ENCODE results near the gene AMDHD2.
A peak's percentile ranks its signal among the peaks of the same experiment; 100 is the strongest.

The AMDHD2 gene

GRCh38 chr16:2473999-2474876, 45.9 kb upstream of the AMDHD2 start:
- peak; percentile 54 for DNase-seq
- Histone ChIP-seq H4K8ac (ENCODE audit: low read length) (peak overlapping the region; percentile 88), H2BK12ac (ENCODE audit: low read length in 2 of 2) (peak overlapping the region in 1 of 2 experiments; percentile 88), H3K27me3 (ENCODE audit: control insufficient read depth in 1 of 2, insufficient read depth in 1 of 2, low read length in 2 of 2) (peaks cover 18 to 30% of the 10 kb centered on the region in 2 experiments), H3K4ac (ENCODE audit: low read depth in 1 of 2, low read length in 2 of 2) (peak overlapping the region; percentile 81 to 84), H2BK15ac (ENCODE audit: low read depth, poor library complexity, severe bottlenecking) (peak overlapping the region; percentile 86), H3K18ac (ENCODE audit: low read depth in 1 of 2, low read length in 2 of 2) (peak overlapping the region; percentile 75 to 99), H2AFZ (ENCODE audit: low read depth, low read length) (peak overlapping the region; percentile 72), H2BK5ac (ENCODE audit: low read depth, low read length, poor library complexity, severe bottlenecking) (no peak overlapping the region), H3K9me3 (ENCODE audit: control insufficient read depth, low read length) (no peaks in the 10 kb centered on the region), H3K9ac (ENCODE audit: low read length) (peak overlapping the region; percentile 84), H2BK120ac (ENCODE audit: low read depth, low read length) (peak overlapping the region; percentile 95), H3K4me1 (ENCODE audit: control insufficient read depth, insufficient read depth, low read depth, low read length) (peaks cover 47% of the 10 kb centered on the region), H3K14ac (ENCODE audit: low read length in 2 of 2) (peak overlapping the region in 1 of 2 experiments; percentile 98), H3K23ac (ENCODE audit: low read length in 2 of 2) (peak overlapping the region in 1 of 2 experiments; percentile 94), H3K27ac (ENCODE audit: low read length, poor library complexity, severe bottlenecking) (no peak overlapping the region), H3K79me1 (replicated peaks; ENCODE audit: low read length, poor library complexity, severe bottlenecking) (peaks cover 19% of the 10 kb centered on the region), H3K4me3 (ENCODE audit: insufficient read depth in 1 of 2, low read depth in 1 of 2, low read length in 2 of 2) (peak overlapping the region; percentile 77 to 83), H4K91ac (ENCODE audit: low read length) (peak overlapping the region; percentile 84), H3K36me3 (ENCODE audit: control insufficient read depth in 1 of 2, insufficient read depth in 2 of 2, low read depth in 1 of 2, low read length in 2 of 2) (peaks cover 0 to 6% of the 10 kb centered on the region in 2 experiments), H3K4me2 (ENCODE audit: low read length, poor library complexity, severe bottlenecking) (peak overlapping the region; percentile 91), H2AK5ac (ENCODE audit: low read length, severe bottlenecking) (no peak overlapping the region)
- WGBS = under 1% methylated on average over 83 of the region's 100 CpGs

DNA sequence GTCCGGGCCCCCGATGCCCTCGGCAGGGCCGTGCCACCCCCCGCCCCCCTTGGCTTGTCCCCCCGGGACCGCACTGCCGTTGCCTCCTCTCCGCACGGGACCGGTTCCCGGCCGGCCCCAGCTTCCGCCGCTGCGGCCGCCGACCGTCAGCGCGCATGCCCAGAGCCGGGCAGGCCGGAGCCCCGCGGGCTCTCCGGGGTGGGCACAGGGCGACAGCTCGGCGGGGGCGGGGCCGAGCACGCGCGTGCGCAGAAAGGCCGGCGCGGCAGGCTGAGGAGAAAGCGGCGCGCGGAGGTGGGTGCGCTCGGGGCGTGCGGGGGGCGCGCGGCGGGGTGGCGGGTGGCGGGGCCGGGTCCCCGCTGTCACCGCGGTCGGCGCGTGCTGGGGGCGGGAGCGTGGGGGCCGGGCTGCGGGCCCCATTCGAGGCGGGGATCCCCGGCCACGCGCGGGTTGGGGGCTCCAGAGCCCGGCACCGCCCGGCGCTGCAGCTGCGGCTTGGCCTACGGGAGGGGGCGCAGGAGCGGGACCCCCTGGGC, 45.2 kb upstream of the AMDHD2 start, which contains the start of gene TBC1D24:
TSS of gene TBC1D24 (plus strand) at position 251 of the 536 bp plus-strand sequence. CDS start 21,022 bp downstream, outside the sequence.
- peaks cover 11 to 25% of the 10 kb centered on the region in 2 experiments for H3K27me3 ChIP-seq (ENCODE audit: control insufficient read depth in 1 of 2, insufficient read depth in 1 of 2, low read length in 2 of 2)
- peak within 1 kb of the TSS; percentile 91 for H3K4me2 ChIP-seq (ENCODE audit: low read length, poor library complexity, severe bottlenecking)
- H2BK5ac ChIP-seq (ENCODE audit: low read depth, low read length, poor library complexity, severe bottlenecking) = no peak within 1 kb of the TSS
- H4K8ac ChIP-seq (ENCODE audit: low read length) = peak within 1 kb of the TSS; percentile 88
- peaks cover 45% of the 10 kb centered on the region for H3K4me1 ChIP-seq (ENCODE audit: control insufficient read depth, insufficient read depth, low read depth, low read length)
- WGBS = under 1% methylated on average over 34 of the region's 77 CpGs
- DNase-seq = peak; percentile 78
- peak within 1 kb of the TSS in 1 of 2 experiments; percentile 94 for H3K23ac ChIP-seq (ENCODE audit: low read length in 2 of 2)
- no peak within 1 kb of the TSS for H3K27ac ChIP-seq (ENCODE audit: low read length, poor library complexity, severe bottlenecking)
- H3K18ac ChIP-seq (ENCODE audit: low read depth in 1 of 2, low read length in 2 of 2) = peak within 1 kb of the TSS; percentile 75 to 99
- H3K9me3 ChIP-seq (ENCODE audit: control insufficient read depth, low read length) = no peaks in the 10 kb centered on the region
- H3K36me3 ChIP-seq (ENCODE audit: control insufficient read depth in 1 of 2, insufficient read depth in 2 of 2, low read depth in 1 of 2, low read length in 2 of 2) = peaks cover 0 to 10% of the 10 kb centered on the region in 2 experiments
- peak within 1 kb of the TSS; percentile 77 to 83 for H3K4me3 ChIP-seq (ENCODE audit: insufficient read depth in 1 of 2, low read depth in 1 of 2, low read length in 2 of 2)
- H2BK15ac ChIP-seq (ENCODE audit: low read depth, poor library complexity, severe bottlenecking) = peak within 1 kb of the TSS; percentile 87
- H2AFZ ChIP-seq (ENCODE audit: low read depth, low read length) = peak within 1 kb of the TSS; percentile 72
- H2BK120ac ChIP-seq (ENCODE audit: low read depth, low read length) = peak within 1 kb of the TSS; percentile 95
- H3K14ac ChIP-seq (ENCODE audit: low read length in 2 of 2) = peak within 1 kb of the TSS in 1 of 2 experiments; percentile 98
- H3K4ac ChIP-seq (ENCODE audit: low read depth in 1 of 2, low read length in 2 of 2) = peak within 1 kb of the TSS; percentile 81 to 84
- H2AK5ac ChIP-seq (ENCODE audit: low read length, severe bottlenecking) = no peak within 1 kb of the TSS
- H4K91ac ChIP-seq (ENCODE audit: low read length) = peak within 1 kb of the TSS; percentile 84
- H3K9ac ChIP-seq (ENCODE audit: low read length) = peak within 1 kb of the TSS; percentile 84
- peak within 1 kb of the TSS in 1 of 2 experiments; percentile 88 for H2BK12ac ChIP-seq (ENCODE audit: low read length in 2 of 2)
- H3K79me1 ChIP-seq (replicated peaks; ENCODE audit: low read length, poor library complexity, severe bottlenecking) = peaks cover 22% of the 10 kb centered on the region

- WGBS = 21% methylated on average over 44 of the region's 55 CpGs
- Histone ChIP-seq H2AK5ac (ENCODE audit: low read length, severe bottlenecking) (no peak overlapping the region), H3K27ac (ENCODE audit: low read length, poor library complexity, severe bottlenecking) (no peak overlapping the region), H3K4me1 (ENCODE audit: control insufficient read depth, insufficient read depth, low read depth, low read length) (peaks cover 41% of the 10 kb centered on the region), H3K4me3 (ENCODE audit: insufficient read depth in 1 of 2, low read depth in 1 of 2, low read length in 2 of 2) (peak overlapping the region; percentile 74 to 78), H2AFZ (ENCODE audit: low read depth, low read length) (peak overlapping the region; percentile 62), H3K14ac (ENCODE audit: low read length in 2 of 2) (peak overlapping the region in 1 of 2 experiments; percentile 53), H2BK5ac (ENCODE audit: low read depth, low read length, poor library complexity, severe bottlenecking) (no peak overlapping the region), H3K18ac (ENCODE audit: low read depth in 1 of 2, low read length in 2 of 2) (peak overlapping the region; percentile 53 to 83), H4K8ac (ENCODE audit: low read length) (no peak overlapping the region), H3K4ac (ENCODE audit: low read depth in 1 of 2, low read length in 2 of 2) (peak overlapping the region in 1 of 2 experiments; percentile 72), H3K4me2 (ENCODE audit: low read length, poor library complexity, severe bottlenecking) (peak overlapping the region; percentile 89), H2BK12ac (ENCODE audit: low read length in 2 of 2) (no peak overlapping the region), H3K36me3 (ENCODE audit: control insufficient read depth in 1 of 2, insufficient read depth in 2 of 2, low read depth in 1 of 2, low read length in 2 of 2) (peaks cover 0 to 10% of the 10 kb centered on the region in 2 experiments), H3K79me1 (replicated peaks; ENCODE audit: low read length, poor library complexity, severe bottlenecking) (peaks cover 24% of the 10 kb centered on the region), H3K9ac (ENCODE audit: low read length) (peak overlapping the region; percentile 71), H4K91ac (ENCODE audit: low read length) (no peak overlapping the region), H3K9me3 (ENCODE audit: control insufficient read depth, low read length) (no peaks in the 10 kb centered on the region), H2BK15ac (ENCODE audit: low read depth, poor library complexity, severe bottlenecking) (peak overlapping the region; percentile 87), H3K27me3 (ENCODE audit: control insufficient read depth in 1 of 2, insufficient read depth in 1 of 2, low read length in 2 of 2) (peaks cover 4 to 18% of the 10 kb centered on the region in 2 experiments), H2BK120ac (ENCODE audit: low read depth, low read length) (no peak overlapping the region), H3K23ac (ENCODE audit: low read length in 2 of 2) (peak overlapping the region in 1 of 2 experiments; percentile 17)
- DNase-seq = no peak
Measured at GRCh38 chr16:2475413-2476344, 44.5 kb upstream of the AMDHD2 start.

All from mesenchymal stem cell (in vitro differentiated cells and primary cell).